HEK293 (cell line): ENCODE data around the gene XPNPEP2.

ENCODE experiments used
- CTCF ChIA-PET: fragments of 350-600 bp; formaldehyde crosslinking; extraction: SDS; loops from one replicate; lab custom pipeline; 2021; ENCODE audit warnings: antibody characterized with exemption; lab: Yijun Ruan, JAX
- POLR2A ChIA-PET: fragments of 300-600 bp; formaldehyde crosslinking; extraction: SDS; loops from one replicate; lab custom pipeline; 2020; ENCODE audit warnings: antibody characterized with exemption, inconsistent platforms; lab: Yijun Ruan, JAX
- H3K27ac ChIP-seq: fragments of 200-500 bp; sonication (Bioruptor generic); 2 replicates; pipeline ENCODE4 v1.5.1; 2014; ENCODE audit warnings: low read depth, low read length, control low read depth, inconsistent platforms; ENCODE audit errors: extremely low read depth
- H3K36me3 ChIP-seq, 2 experiments: fragments of 200-500 bp in 1 of 2; sonication (Bioruptor generic) in 1 of 2; 1 replicate in 1 of 2; 2 replicates in 1 of 2; pipeline ENCODE4 v1.5.1; 2014 to 2017; ENCODE audit warnings: inconsistent platforms in 2 of 2, low read length in 2 of 2; ENCODE audit not compliant: control insufficient read depth in 2 of 2, insufficient read depth in 1 of 2
- H3K4me1 ChIP-seq: fragments of 200-500 bp; sonication (Bioruptor generic); 2 replicates; pipeline ENCODE4 v1.5.1; 2014; ENCODE audit warnings: mild to moderate bottlenecking, low read length, inconsistent platforms; ENCODE audit not compliant: control insufficient read depth, insufficient read depth
- H3K4me3 ChIP-seq: 2 replicates; pipeline ENCODE4 v1.5.1; 2011; ENCODE audit warnings: low read depth, mild to moderate bottlenecking, control low read depth, low read length, moderate library complexity
- H3K9me3 ChIP-seq: fragments of 200-500 bp; sonication (Bioruptor generic); 2 replicates; pipeline ENCODE4 v1.5.1; 2014; ENCODE audit warnings: low read depth, low read length, inconsistent platforms; ENCODE audit not compliant: control insufficient read depth, insufficient read depth
- BCL11A ChIP-seq: fragments of 450-650 bp; formaldehyde crosslinking; IDR thresholded peaks from 2 replicates; pipeline ENCODE4 v1.5.1; 2016; ENCODE audit warnings: low read depth, missing biosample characterization, missing genetic modification characterization
- FEZF1 ChIP-seq: fragments of 450-650 bp; formaldehyde crosslinking; IDR thresholded peaks from 2 replicates; pipeline ENCODE4 v1.5.1; 2016; ENCODE audit warnings: missing biosample characterization, missing genetic modification characterization
- KLF8 ChIP-seq: fragments of 450-650 bp; formaldehyde crosslinking; IDR thresholded peaks from 2 replicates; pipeline ENCODE4 v1.5.1; 2016; ENCODE audit warnings: missing biosample characterization, missing genetic modification characterization
- MZF1 ChIP-seq: fragments of 450-650 bp; formaldehyde crosslinking; IDR thresholded peaks from 2 replicates; pipeline ENCODE4 v1.5.1; 2017; ENCODE audit warnings: missing biosample characterization, missing genetic modification characterization, borderline replicate concordance
- OSR2 ChIP-seq: fragments of 450-650 bp; formaldehyde crosslinking; IDR thresholded peaks from 2 replicates; pipeline ENCODE4 v1.5.1; 2016; ENCODE audit warnings: missing biosample characterization, missing genetic modification characterization
- ZNF19 ChIP-seq: fragments of 450-650 bp; formaldehyde crosslinking; IDR thresholded peaks from 2 replicates; pipeline ENCODE4; 2016; ENCODE audit warnings: missing biosample characterization, missing genetic modification characterization, low read depth
- ZNF23 ChIP-seq: fragments of 450-650 bp; formaldehyde crosslinking; IDR thresholded peaks from 2 replicates; pipeline ENCODE4 v1.5.1; 2016; ENCODE audit warnings: missing biosample characterization, missing genetic modification characterization, borderline replicate concordance
- ZNF335 ChIP-seq: fragments of 450-650 bp; formaldehyde crosslinking; conservative IDR thresholded peaks from 2 replicates; pipeline ENCODE4 v1.5.1; 2016; ENCODE audit warnings: missing biosample characterization, missing genetic modification characterization
- ZNF48 ChIP-seq: fragments of 450-650 bp; formaldehyde crosslinking; IDR thresholded peaks from 2 replicates; pipeline ENCODE4 v1.5.1; 2016; ENCODE audit warnings: missing biosample characterization, missing genetic modification characterization
- ZNF624 ChIP-seq: fragments of 450-650 bp; formaldehyde crosslinking; IDR thresholded peaks from 2 replicates; pipeline ENCODE4 v1.5.1; 2017; ENCODE audit warnings: missing biosample characterization, missing genetic modification characterization
- ZNF654 ChIP-seq: fragments of 450-650 bp; formaldehyde crosslinking; IDR thresholded peaks from 2 replicates; pipeline ENCODE4 v1.5.1; 2016; ENCODE audit warnings: low read depth, missing biosample characterization, missing genetic modification characterization
- ZNF707 ChIP-seq: fragments of 450-650 bp; formaldehyde crosslinking; IDR thresholded peaks from 2 replicates; pipeline ENCODE4 v1.5.1; 2016; ENCODE audit warnings: missing biosample characterization, missing genetic modification characterization
- ZSCAN23 ChIP-seq: fragments of 450-650 bp; formaldehyde crosslinking; IDR thresholded peaks from 2 replicates; pipeline ENCODE4 v1.5.1; 2016; ENCODE audit warnings: missing biosample characterization, missing genetic modification characterization
- TF ChIP-seq, protein P1 (sequence below): fragments of 450-650 bp; formaldehyde crosslinking; IDR thresholded peaks from 2 replicates; pipeline ENCODE4 v1.5.1; 2016; ENCODE audit warnings: missing biosample characterization, missing genetic modification characterization
- TF ChIP-seq, protein P2 (sequence below): fragments of 450-650 bp; formaldehyde crosslinking; IDR thresholded peaks from 2 replicates; pipeline ENCODE4 v1.5.1; 2016; ENCODE audit warnings: missing biosample characterization, missing genetic modification characterization, borderline replicate concordance
- TF ChIP-seq, protein P3 (sequence below): fragments of 450-650 bp; formaldehyde crosslinking; IDR thresholded peaks from 2 replicates; pipeline ENCODE4 v1.5.1; 2016; ENCODE audit warnings: missing biosample characterization, missing genetic modification characterization

XPNPEP2 gene

DNA sequence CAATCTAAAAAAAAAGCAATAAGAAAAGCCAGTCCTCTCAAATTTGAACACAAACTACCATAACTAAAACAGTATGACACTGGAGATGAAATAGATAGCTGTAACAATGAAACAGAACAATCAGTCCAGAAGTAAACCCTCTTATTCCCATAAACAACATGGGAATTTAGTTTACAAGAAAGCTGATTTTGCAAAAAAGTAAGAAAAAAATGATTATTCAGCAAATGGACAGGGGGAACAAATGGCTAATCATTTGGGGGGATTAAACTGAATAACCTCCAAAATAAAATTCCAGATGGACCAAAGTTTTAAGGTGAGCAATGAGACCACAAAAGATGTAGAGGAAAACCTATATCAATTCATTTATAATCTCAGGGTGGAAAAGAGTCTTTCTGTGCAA lies 24.9 kb downstream of the XPNPEP2 start:
- no peak overlapping the region for H3K27ac ChIP-seq
- POLR2A ChIA-PET: no interaction called here
- H3K9me3 ChIP-seq: no peaks in the 10 kb centered on the region
- H3K4me3 ChIP-seq: no peak overlapping the region
- no peak for TF ChIP-seq ZNF707 (tag by site-specific recombination)
- TF ChIP-seq, protein P1, sequence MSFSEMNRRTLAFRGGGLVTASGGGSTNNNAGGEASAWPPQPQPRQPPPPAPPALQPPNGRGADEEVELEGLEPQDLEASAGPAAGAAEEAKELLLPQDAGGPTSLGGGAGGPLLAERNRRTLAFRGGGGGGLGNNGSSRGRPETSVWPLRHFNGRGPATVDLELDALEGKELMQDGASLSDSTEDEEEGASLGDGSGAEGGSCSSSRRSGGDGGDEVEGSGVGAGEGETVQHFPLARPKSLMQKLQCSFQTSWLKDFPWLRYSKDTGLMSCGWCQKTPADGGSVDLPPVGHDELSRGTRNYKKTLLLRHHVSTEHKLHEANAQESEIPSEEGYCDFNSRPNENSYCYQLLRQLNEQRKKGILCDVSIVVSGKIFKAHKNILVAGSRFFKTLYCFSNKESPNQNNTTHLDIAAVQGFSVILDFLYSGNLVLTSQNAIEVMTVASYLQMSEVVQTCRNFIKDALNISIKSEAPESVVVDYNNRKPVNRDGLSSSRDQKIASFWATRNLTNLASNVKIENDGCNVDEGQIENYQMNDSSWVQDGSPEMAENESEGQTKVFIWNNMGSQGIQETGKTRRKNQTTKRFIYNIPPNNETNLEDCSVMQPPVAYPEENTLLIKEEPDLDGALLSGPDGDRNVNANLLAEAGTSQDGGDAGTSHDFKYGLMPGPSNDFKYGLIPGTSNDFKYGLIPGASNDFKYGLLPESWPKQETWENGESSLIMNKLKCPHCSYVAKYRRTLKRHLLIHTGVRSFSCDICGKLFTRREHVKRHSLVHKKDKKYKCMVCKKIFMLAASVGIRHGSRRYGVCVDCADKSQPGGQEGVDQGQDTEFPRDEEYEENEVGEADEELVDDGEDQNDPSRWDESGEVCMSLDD (tag by site-specific recombination): no peak
- TF ChIP-seq ZNF654: no peak
- no peak for TF ChIP-seq MZF1 (tag by site-specific recombination)
- no peak for TF ChIP-seq ZSCAN23 (tag by site-specific recombination)
- no peak for TF ChIP-seq ZNF624 (tag by site-specific recombination)
- no peak for TF ChIP-seq ZNF19 (tag by site-specific recombination)
- no peaks in the 10 kb centered on the region for H3K36me3 ChIP-seq
- H3K4me1 ChIP-seq: no peaks in the 10 kb centered on the region
- CTCF ChIA-PET: interaction anchor here (0.9 kb wide), 1 partner anchor 38 kb away, joined by 3 read pairs; no protein-coding TSS in a partner anchor

DNA sequence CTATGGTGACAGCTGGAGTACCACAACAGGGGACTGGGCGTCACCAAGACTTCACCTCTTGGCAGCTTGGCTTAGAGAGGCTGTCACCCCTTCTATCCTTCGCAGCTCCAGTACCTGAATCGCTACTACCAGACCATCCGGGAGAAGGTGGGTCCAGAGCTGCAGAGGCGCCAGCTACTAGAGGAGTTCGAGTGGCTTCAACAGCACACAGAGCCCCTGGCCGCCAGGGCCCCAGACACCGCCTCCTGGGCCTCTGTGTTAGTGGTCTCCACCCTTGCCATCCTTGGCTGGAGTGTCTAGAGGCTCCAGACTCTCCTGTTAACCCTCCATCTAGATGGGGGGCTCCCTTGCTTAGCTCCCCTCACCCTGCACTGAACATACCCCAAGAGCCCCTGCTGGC lies 29.4 kb downstream of the XPNPEP2 start:
- POLR2A ChIA-PET: no interaction called here
- no peak overlapping the region for H3K27ac ChIP-seq

More for the DNA sequence above, 29.4 kb downstream of the XPNPEP2 start:
- TF ChIP-seq ZNF335 (tag by site-specific recombination): no peak
- TF ChIP-seq ZNF48 (tag by site-specific recombination): no peak
- no peak for TF ChIP-seq ZNF23 (tag by site-specific recombination)
- TF ChIP-seq, protein P2, sequence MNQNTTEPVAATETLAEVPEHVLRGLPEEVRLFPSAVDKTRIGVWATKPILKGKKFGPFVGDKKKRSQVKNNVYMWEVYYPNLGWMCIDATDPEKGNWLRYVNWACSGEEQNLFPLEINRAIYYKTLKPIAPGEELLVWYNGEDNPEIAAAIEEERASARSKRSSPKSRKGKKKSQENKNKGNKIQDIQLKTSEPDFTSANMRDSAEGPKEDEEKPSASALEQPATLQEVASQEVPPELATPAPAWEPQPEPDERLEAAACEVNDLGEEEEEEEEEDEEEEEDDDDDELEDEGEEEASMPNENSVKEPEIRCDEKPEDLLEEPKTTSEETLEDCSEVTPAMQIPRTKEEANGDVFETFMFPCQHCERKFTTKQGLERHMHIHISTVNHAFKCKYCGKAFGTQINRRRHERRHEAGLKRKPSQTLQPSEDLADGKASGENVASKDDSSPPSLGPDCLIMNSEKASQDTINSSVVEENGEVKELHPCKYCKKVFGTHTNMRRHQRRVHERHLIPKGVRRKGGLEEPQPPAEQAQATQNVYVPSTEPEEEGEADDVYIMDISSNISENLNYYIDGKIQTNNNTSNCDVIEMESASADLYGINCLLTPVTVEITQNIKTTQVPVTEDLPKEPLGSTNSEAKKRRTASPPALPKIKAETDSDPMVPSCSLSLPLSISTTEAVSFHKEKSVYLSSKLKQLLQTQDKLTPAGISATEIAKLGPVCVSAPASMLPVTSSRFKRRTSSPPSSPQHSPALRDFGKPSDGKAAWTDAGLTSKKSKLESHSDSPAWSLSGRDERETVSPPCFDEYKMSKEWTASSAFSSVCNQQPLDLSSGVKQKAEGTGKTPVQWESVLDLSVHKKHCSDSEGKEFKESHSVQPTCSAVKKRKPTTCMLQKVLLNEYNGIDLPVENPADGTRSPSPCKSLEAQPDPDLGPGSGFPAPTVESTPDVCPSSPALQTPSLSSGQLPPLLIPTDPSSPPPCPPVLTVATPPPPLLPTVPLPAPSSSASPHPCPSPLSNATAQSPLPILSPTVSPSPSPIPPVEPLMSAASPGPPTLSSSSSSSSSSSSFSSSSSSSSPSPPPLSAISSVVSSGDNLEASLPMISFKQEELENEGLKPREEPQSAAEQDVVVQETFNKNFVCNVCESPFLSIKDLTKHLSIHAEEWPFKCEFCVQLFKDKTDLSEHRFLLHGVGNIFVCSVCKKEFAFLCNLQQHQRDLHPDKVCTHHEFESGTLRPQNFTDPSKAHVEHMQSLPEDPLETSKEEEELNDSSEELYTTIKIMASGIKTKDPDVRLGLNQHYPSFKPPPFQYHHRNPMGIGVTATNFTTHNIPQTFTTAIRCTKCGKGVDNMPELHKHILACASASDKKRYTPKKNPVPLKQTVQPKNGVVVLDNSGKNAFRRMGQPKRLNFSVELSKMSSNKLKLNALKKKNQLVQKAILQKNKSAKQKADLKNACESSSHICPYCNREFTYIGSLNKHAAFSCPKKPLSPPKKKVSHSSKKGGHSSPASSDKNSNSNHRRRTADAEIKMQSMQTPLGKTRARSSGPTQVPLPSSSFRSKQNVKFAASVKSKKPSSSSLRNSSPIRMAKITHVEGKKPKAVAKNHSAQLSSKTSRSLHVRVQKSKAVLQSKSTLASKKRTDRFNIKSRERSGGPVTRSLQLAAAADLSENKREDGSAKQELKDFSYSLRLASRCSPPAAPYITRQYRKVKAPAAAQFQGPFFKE (tag by site-specific recombination): no peak
- no peak for TF ChIP-seq BCL11A (tag by site-specific recombination)
- TF ChIP-seq FEZF1 (tag by site-specific recombination): no peak
- no peak for TF ChIP-seq OSR2 (tag by site-specific recombination)
- TF ChIP-seq KLF8 (tag by site-specific recombination): no peak
- TF ChIP-seq, protein P3, sequence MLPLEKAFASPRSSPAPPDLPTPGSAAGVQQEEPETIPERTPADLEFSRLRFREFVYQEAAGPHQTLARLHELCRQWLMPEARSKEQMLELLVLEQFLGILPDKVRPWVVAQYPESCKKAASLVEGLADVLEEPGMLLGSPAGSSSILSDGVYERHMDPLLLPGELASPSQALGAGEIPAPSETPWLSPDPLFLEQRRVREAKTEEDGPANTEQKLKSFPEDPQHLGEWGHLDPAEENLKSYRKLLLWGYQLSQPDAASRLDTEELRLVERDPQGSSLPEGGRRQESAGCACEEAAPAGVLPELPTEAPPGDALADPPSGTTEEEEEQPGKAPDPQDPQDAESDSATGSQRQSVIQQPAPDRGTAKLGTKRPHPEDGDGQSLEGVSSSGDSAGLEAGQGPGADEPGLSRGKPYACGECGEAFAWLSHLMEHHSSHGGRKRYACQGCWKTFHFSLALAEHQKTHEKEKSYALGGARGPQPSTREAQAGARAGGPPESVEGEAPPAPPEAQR: no peak
- no peaks in the 10 kb centered on the region for H3K9me3 ChIP-seq
- no peaks in the 10 kb centered on the region for H3K36me3 ChIP-seq
- CTCF ChIA-PET: no interaction called here
- H3K4me3 ChIP-seq: no peak overlapping the region
- no peaks in the 10 kb centered on the region for H3K4me1 ChIP-seq
